Gastrocnemius medialis (tissue), 4 donors: ENCODE data around the gene YIF1A. TPM values are rescaled to one million over a fixed set of nuclear protein-coding genes. Genes with fewer than 3 reads are reported as not detected.

Experiments
- ATAC-seq, 2 donors: fragments of 150-250 bp; one replicate each; pipeline ENCODE4 v1.9.1; 2016
- DNase-seq, 2 donors: peaks; one replicate each; pipeline ENCODE4 v3.0.0-alpha.2; 2019
- H3K27ac ChIP-seq, 4 donors: fragments of 200-600 bp; sonication (generic); 1 replicate in 1 of 4; 2 replicates in 3 of 4; pipeline ENCODE4 v1.5.1; 2016 to 2018; ENCODE audit warnings: mild to moderate bottlenecking in 2 of 4, moderate library complexity in 1 of 4
- H3K27me3 ChIP-seq, 3 donors: fragments of 200-600 bp; sonication (generic) in 2 of 3; 1 replicate in 1 of 3; 2 replicates in 2 of 3; pipeline versions ENCODE4 v1.5.1 to v1.6.0; 2016 to 2019; ENCODE audit warnings: mild to moderate bottlenecking in 1 of 3, moderate library complexity in 1 of 3
- H3K36me3 ChIP-seq, 2 donors: fragments of 200-600 bp; sonication (generic) in 1 of 2; one replicate each; pipeline ENCODE4 v1.5.1; 2017 to 2018
- H3K4me1 ChIP-seq, 2 donors: fragments of 200-600 bp; sonication (generic) in 1 of 2; one replicate each; pipeline ENCODE4 v1.5.1; 2016 to 2017; ENCODE audit warnings: mild to moderate bottlenecking in 2 of 2
- H3K4me3 ChIP-seq, 4 donors: fragments of 200-600 bp; sonication (generic) in 3 of 4; 1 replicate in 1 of 4; 2 replicates in 3 of 4; pipeline ENCODE4 v1.5.1; 2016 to 2019; ENCODE audit warnings: mild to moderate bottlenecking in 2 of 4
- H3K9me3 ChIP-seq, 3 donors: fragments of 200-600 bp; sonication (generic) in 2 of 3; 1 replicate in 1 of 3; 2 replicates in 2 of 3; pipeline ENCODE4 v1.5.1; 2016 to 2019
- CTCF ChIP-seq, 5 experiments: fragments of 450-650 bp in 3 of 5; fragments of 200-600 bp in 2 of 5; sonication (generic) in 2 of 5; IDR thresholded peaks in 4 of 5; conservative IDR thresholded peaks in 1 of 5; 1 replicate in 4 of 5; 2 replicates in 1 of 5; pipeline ENCODE4 v1.5.1; 2016 to 2019; ENCODE audit warnings: antibody characterized with exemption in 5 of 5, mild to moderate bottlenecking in 3 of 5, moderate library complexity in 3 of 5
- POLR2A ChIP-seq, 2 donors: fragments of 450-650 bp; IDR thresholded peaks; one replicate each; pipeline ENCODE4 v1.6.1; 2017; ENCODE audit warnings: antibody characterized with exemption in 2 of 2, mild to moderate bottlenecking in 2 of 2, moderate library complexity in 2 of 2
- in situ Hi-C, 4 donors: fragments of 200-750 bp; cut with MboI; loops; one replicate each; pipeline versions ENCODE4 v1.15.0 to v1.8.0; 2017; ENCODE audit warnings: low sequenced_read_pairs in 4 of 4
- intact Hi-C: fragments of 100-400 bp; cut with DNase I; formaldehyde crosslinking; loops from one replicate; pipeline ENCODE4 v1.15.1; 2023; ENCODE audit warnings: low total_unique reads
- total RNA-seq, 4 donors: library from RNA; depleted of rRNA; stranded (reverse); fragments of >200 nt; gene quantifications; one replicate each; pipeline versions ENCODE4 v1.1.0 to v1.2.3, GENCODE V29; 2016

The YIF1A gene
- total RNA-seq, 4 donors from 2014 or later = 106 to 137 (median 113) TPM

DNA sequence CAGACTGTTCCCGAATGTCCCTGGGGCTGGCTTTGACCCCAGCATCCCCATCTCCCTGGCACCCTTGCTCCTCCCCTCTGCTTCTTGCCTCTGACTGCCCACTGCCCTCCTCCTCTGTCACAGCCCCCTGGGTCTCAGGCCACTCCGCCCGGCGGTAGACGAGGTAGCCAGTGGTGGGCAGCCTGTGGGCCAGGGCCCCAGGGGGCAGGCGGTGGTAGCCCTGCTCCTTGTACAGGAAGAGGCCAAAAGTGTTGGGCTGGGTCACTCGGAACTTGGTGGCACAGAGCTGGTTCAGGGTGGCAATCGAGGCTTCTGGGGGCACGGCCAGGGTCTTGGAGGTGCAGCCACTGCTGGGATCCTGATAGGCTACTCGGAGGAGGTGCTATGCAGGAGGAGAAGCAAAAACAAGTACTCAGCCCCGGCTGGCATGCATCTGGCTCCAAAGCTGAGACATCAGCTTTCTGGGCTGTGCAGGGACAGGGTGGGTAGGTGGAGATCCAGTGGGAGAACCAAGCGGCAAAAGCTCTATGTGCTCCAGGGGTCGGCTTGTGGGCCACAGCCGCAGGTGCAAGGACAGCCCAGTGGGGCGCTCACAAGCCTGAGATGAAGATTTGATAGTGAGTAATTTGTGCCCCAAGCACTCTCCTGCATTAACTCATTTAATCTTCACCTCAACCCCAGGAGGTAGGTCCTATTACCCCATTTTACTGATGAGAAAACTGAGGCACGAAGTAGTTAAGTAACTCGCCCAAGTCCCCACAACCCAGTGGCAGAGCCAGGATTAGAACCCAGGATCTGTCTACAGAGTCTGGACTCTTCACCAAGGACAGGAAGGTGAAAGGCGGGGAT is 43.7 kb upstream of the YIF1A start:
- in situ Hi-C loops (no loop called here), intact Hi-C loops (no loop called here)
- H3K4me1 ChIP-seq = peaks cover 35 to 36% of the 10 kb centered on the region in 2 donors
- no peak overlapping the region for H3K4me3 ChIP-seq
- no peaks in the 10 kb centered on the region for H3K9me3 ChIP-seq
- H3K36me3 ChIP-seq = no peaks in the 10 kb centered on the region
- no peaks in the 10 kb centered on the region for H3K27me3 ChIP-seq
- ATAC-seq (no peak), DNase-seq (no peak)
- no peak overlapping the region for H3K27ac ChIP-seq
- TF ChIP-seq CTCF (IDR thresholded peaks at IDR 0.05 in 4 of 5, conservative IDR thresholded peaks at IDR 0.05 in 1 of 5) (no peak), POLR2A (IDR thresholded peaks at IDR 0.05) (no peak)

DNA sequence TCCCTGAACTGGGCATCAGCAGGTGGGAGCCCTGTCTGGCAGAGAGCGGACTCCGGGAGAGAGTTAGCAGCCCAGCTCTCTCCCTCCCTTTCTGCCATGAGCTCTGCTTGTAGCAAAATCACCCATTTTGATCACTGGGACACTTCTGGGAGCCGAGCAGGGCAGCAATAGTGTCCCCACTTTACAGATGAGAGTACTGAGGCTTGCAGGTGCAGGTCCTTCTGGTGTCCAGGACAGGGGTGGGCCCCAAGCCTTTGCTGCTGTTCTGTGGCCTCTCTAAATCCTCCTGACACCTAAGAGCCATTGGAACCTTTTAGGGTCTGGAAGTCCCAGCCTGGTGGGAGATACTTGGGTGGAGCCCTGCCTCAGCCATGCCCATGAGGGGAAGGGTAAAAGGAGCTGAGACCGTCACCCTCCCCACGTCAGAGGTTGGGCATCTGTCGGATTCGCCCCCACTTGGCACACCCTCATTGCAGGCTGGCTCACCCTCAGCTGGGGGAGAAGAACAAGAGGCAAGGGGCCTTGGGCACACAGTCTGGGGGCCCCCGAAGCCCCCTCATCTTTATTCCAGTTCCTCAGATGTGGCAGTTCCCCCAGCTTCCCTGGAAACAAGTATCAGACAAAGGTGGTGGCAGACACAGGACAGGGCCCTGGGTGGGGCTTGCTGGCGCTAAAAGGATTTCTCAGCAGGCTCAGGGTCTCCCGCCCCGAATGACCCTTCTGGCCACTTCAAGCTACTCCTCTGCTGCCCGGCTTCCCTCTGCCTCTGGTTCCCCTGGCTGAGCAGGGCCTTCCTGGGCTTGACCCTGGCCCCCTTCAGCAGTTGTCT is 42.8 kb upstream of the YIF1A start:
- intact Hi-C loops (no loop called here), in situ Hi-C loops (no loop called here)
- Histone ChIP-seq H3K4me1 (peaks cover 29 to 35% of the 10 kb centered on the region in 2 donors), H3K36me3 (no peaks in the 10 kb centered on the region), H3K9me3 (no peaks in the 10 kb centered on the region), H3K27me3 (no peaks in the 10 kb centered on the region), H3K4me3 (no peak overlapping the region), H3K27ac (no peak overlapping the region)
- DNase-seq = no peak
- no peak for TF ChIP-seq CTCF (IDR thresholded peaks at IDR 0.05 in 4 of 5, conservative IDR thresholded peaks at IDR 0.05 in 1 of 5)
- TF ChIP-seq POLR2A (IDR thresholded peaks at IDR 0.05) = no peak
- ATAC-seq = no peak

DNA sequence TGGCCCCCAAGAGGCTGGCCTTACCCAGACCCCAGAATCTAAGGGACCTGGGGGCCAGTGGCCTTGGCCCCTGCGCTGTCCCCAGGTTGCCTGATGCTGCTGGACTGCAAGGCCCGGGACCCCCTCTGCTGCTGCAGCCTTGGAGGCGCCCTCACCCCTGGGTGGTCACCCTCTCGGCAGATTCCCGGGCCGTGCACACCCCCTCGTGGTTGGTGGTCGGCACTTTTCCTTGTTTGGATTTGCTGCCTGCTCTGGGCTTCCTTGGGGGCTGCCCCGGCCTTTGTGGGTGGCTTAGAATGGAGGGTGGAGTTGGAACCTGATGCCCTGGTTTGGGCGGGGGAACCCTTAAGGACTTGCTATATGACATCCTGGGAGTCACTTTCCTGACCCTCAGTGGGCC is 42.0 kb upstream of the YIF1A start:
- ATAC-seq = no peak
- H3K27ac ChIP-seq = no peak overlapping the region
- in situ Hi-C loops (no loop called here), intact Hi-C loops (no loop called here)
- TF ChIP-seq CTCF (IDR thresholded peaks at IDR 0.05 in 4 of 5, conservative IDR thresholded peaks at IDR 0.05 in 1 of 5) (no peak), POLR2A (IDR thresholded peaks at IDR 0.05) (no peak)
- peaks cover 21 to 30% of the 10 kb centered on the region in 2 donors for H3K4me1 ChIP-seq
- no peaks in the 10 kb centered on the region for H3K36me3 ChIP-seq
- DNase-seq = no peak
- H3K27me3 ChIP-seq = no peaks in the 10 kb centered on the region
- H3K4me3 ChIP-seq = no peak overlapping the region
- H3K9me3 ChIP-seq = no peaks in the 10 kb centered on the region

GRCh38 chr11:66329165-66329673 is 40.3 kb upstream of the YIF1A start:
- in situ Hi-C loops = loop anchor here in 1 of 4 donors (5.0 kb wide), 1 partner anchor 58 kb away; no protein-coding TSS in a partner anchor
- TF ChIP-seq POLR2A (IDR thresholded peaks at IDR 0.05) (no peak), CTCF (IDR thresholded peaks at IDR 0.05 in 4 of 5, conservative IDR thresholded peaks at IDR 0.05 in 1 of 5) (no peak)
- H3K27me3 ChIP-seq = no peaks in the 10 kb centered on the region
- DNase-seq = no peak
- ATAC-seq = no peak
- H3K4me1 ChIP-seq = peaks cover 9 to 20% of the 10 kb centered on the region in 2 donors
- no peaks in the 10 kb centered on the region for H3K36me3 ChIP-seq
- H3K27ac ChIP-seq = no peak overlapping the region
- intact Hi-C loops = no loop called here
- no peak overlapping the region for H3K4me3 ChIP-seq
- no peaks in the 10 kb centered on the region for H3K9me3 ChIP-seq
